Measurements from ENCODE around the gene NAA80. TPM values are rescaled to one million over a fixed set of nuclear protein-coding genes. Genes with fewer than 3 reads are reported as not detected.

NAA80 gene
- total and polyA plus RNA-seq, 2 of the 13 experiments (the other 11 are each of a cell fraction or from before 2014, with no cell fraction given): 3.4 to 8.7 TPM

DNA sequence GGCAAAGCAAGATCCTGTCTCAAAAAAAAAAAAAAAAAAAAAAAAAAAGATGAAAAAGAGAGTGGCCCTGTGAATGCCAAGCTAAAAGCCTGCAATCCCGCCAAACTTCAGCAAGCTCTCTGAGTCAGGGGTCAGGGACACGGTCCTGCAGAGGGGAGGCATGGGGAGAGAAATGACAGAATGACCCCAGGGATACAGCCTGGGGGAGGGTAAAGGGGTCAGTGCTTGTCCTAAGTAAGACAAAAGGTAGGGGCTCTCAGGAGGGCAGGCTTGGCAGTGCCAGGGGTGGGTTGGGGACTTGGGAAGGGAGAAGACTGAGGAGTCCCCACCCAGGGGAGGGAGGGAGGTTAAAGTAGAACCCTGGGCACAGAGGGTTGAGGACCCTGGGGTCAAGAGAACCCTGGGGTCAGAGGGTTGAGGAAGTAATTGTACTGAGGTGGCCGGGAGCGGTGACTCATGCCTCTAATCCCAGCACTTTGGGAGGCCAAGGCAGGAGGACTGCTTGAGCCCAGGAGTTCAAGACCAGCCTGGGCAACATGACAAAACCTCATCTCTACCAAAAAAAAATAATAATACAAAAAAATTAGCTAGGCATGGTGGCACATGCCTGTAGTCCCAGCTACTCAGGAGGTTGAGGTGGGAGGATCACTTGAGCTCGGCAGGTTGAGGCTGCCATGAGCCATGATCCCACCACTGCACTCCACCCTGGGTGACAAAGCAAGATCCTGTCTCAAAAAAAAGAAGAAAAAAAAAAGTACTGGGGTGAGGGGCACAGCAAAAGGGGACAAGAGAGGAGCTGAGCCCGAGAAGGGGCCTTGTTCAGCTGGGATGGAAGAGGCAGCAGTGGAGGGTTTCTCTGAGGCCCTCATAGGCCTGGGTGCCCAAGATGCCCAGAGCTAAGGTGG, 35.5 kb downstream of the NAA80 start (continued):
- TF ChIP-seq, protein P1, sequence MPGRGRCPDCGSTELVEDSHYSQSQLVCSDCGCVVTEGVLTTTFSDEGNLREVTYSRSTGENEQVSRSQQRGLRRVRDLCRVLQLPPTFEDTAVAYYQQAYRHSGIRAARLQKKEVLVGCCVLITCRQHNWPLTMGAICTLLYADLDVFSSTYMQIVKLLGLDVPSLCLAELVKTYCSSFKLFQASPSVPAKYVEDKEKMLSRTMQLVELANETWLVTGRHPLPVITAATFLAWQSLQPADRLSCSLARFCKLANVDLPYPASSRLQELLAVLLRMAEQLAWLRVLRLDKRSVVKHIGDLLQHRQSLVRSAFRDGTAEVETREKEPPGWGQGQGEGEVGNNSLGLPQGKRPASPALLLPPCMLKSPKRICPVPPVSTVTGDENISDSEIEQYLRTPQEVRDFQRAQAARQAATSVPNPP (CRISPR knock-in tag; IDR thresholded peaks at IDR 0.05): no peak
- TF ChIP-seq RFX1 (IDR thresholded peaks at IDR 0.05) (no peak), GATAD1 (CRISPR knock-in tag; IDR thresholded peaks at IDR 0.05) (no peak), FOXJ3 (CRISPR knock-in tag; IDR thresholded peaks at IDR 0.05; ENCODE audit: borderline replicate concordance) (no peak), SRSF9 (IDR thresholded peaks at IDR 0.05; ENCODE audit: borderline replicate concordance, insufficient read depth, low read depth, low read length, poor library complexity, severe bottlenecking) (no peak), NRL (CRISPR knock-in tag; IDR thresholded peaks at IDR 0.05; ENCODE audit: borderline replicate concordance) (no peak), HHEX (CRISPR knock-in tag; IDR thresholded peaks at IDR 0.05) (no peak), ZNF607 (CRISPR knock-in tag; IDR thresholded peaks at IDR 0.05; ENCODE audit: borderline replicate concordance) (no peak), FOXP1 (IDR thresholded peaks at IDR 0.05) (no peak), FOXP1 (CRISPR knock-in tag; IDR thresholded peaks at IDR 0.05) (no peak), SP140L (CRISPR knock-in tag; IDR thresholded peaks at IDR 0.05; ENCODE audit: borderline replicate concordance) (no peak), ZNF431 (CRISPR knock-in tag; IDR thresholded peaks at IDR 0.05; ENCODE audit: borderline replicate concordance, low read depth) (no peak), CREB1 (IDR thresholded peaks at IDR 0.05) (no peak), CREB1 (CRISPR knock-in tag; IDR thresholded peaks at IDR 0.05) (no peak), HOXA7 (CRISPR knock-in tag; IDR thresholded peaks at IDR 0.05) (no peak)
- TF ChIP-seq, protein P2, sequence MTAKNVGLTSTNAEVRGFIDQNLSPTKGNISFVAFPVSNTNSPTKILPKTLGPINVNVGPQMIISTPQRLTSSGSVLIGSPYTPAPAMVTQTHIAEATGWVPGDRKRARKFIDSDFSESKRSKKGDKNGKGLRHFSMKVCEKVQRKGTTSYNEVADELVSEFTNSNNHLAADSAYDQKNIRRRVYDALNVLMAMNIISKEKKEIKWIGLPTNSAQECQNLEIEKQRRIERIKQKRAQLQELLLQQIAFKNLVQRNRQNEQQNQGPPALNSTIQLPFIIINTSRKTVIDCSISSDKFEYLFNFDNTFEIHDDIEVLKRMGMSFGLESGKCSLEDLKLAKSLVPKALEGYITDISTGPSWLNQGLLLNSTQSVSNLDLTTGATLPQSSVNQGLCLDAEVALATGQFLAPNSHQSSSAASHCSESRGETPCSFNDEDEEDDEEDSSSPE (CRISPR knock-in tag; IDR thresholded peaks at IDR 0.05): peak; percentile 64
- TF ChIP-seq, protein P3, sequence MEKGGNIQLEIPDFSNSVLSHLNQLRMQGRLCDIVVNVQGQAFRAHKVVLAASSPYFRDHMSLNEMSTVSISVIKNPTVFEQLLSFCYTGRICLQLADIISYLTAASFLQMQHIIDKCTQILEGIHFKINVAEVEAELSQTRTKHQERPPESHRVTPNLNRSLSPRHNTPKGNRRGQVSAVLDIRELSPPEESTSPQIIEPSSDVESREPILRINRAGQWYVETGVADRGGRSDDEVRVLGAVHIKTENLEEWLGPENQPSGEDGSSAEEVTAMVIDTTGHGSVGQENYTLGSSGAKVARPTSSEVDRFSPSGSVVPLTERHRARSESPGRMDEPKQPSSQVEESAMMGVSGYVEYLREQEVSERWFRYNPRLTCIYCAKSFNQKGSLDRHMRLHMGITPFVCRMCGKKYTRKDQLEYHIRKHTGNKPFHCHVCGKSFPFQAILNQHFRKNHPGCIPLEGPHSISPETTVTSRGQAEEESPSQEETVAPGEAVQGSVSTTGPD (CRISPR knock-in tag; IDR thresholded peaks at IDR 0.05): no peak
- TF ChIP-seq, protein P4, sequence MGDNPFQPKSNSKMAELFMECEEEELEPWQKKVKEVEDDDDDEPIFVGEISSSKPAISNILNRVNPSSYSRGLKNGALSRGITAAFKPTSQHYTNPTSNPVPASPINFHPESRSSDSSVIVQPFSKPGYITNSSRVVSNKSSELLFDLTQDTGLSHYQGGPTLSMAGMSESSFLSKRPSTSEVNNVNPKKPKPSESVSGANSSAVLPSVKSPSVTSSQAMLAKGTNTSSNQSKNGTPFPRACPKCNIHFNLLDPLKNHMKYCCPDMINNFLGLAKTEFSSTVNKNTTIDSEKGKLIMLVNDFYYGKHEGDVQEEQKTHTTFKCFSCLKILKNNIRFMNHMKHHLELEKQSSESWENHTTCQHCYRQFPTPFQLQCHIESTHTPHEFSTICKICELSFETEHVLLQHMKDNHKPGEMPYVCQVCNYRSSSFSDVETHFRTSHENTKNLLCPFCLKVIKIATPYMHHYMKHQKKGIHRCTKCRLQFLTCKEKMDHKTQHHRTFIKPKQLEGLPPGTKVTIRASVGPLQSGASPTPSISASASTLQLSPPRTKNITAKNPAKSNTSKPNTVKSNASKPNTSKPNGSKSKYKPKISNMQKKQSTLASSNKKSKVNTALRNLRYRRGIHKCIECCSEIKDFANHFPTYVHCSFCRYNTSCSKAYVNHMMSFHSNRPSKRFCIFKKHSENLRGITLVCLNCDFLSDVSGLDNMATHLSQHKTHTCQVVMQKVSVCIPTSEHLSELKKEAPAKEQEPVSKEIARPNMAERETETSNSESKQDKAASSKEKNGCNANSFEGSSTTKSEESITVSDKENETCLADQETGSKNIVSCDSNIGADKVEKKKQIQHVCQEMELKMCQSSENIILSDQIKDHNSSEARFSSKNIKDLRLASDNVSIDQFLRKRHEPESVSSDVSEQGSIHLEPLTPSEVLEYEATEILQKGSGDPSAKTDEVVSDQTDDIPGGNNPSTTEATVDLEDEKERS (CRISPR knock-in tag; IDR thresholded peaks at IDR 0.05): no peak
